ENCODE data around the gene ZFP92. TPM values are rescaled to one million over a fixed set of nuclear protein-coding genes. Genes with fewer than 3 reads are reported as not detected.

ZFP92 gene
- total and polyA plus RNA-seq, 7 experiments from 2014 or later = 0.07 to 1.8 (median 0.24) TPM

GRCh38 chrX:153420851-153421599 is 9.8 kb downstream of the ZFP92 start:
- H3K4me3 ChIP-seq (ENCODE audit: low read length) = no peak overlapping the region
- ATAC-seq (no peak), DNase-seq (no peak)
- intact Hi-C loops (cut with micrococcal nuclease) = no loop called here
- H3K9me3 Mint-ChIP-seq = no peaks in the 10 kb centered on the region
- H3K27me3 Mint-ChIP-seq = no peaks in the 10 kb centered on the region
- CTCF ChIA-PET = no interaction called here
- no peaks in the 10 kb centered on the region for H3K36me3 ChIP-seq (ENCODE audit: control insufficient read depth in 2 of 3, insufficient read depth in 3 of 3, low read length in 3 of 3)
- peaks cover 0 to 6% (median 0%) of the 10 kb centered on the region in 5 donors for H3K36me3 Mint-ChIP-seq
- no peaks in the 10 kb centered on the region for H3K4me1 ChIP-seq (ENCODE audit: control insufficient read depth in 2 of 2, insufficient read depth in 2 of 2, low read length in 2 of 2)
- H3K27ac Mint-ChIP-seq = no peak overlapping the region
- no peak overlapping the region for H3K4me3 Mint-ChIP-seq
- H3K27me3 ChIP-seq (ENCODE audit: control insufficient read depth in 2 of 2, insufficient read depth in 2 of 2, low read length in 2 of 2) = no peaks in the 10 kb centered on the region
- H3K9me3 ChIP-seq (ENCODE audit: control insufficient read depth in 2 of 3, low read length in 3 of 3) = no peaks in the 10 kb centered on the region
- no peaks in the 10 kb centered on the region for H3K4me1 Mint-ChIP-seq
- POLR2A ChIA-PET = no interaction called here
- no peak overlapping the region for H3K27ac ChIP-seq (ENCODE audit: low read depth, low read length)

- Histone ChIP-seq H3K36me3 (ENCODE audit: control insufficient read depth in 2 of 3, insufficient read depth in 3 of 3, low read length in 3 of 3) (no peaks in the 10 kb centered on the region), H3K4me3 (ENCODE audit: low read length) (no peak overlapping the region), H3K27me3 (ENCODE audit: control insufficient read depth in 2 of 2, insufficient read depth in 2 of 2, low read length in 2 of 2) (no peaks in the 10 kb centered on the region), H3K4me1 (ENCODE audit: control insufficient read depth in 2 of 2, insufficient read depth in 2 of 2, low read length in 2 of 2) (no peaks in the 10 kb centered on the region), H3K27ac (ENCODE audit: low read depth, low read length) (no peak overlapping the region), H3K9me3 (ENCODE audit: control insufficient read depth in 2 of 3, low read length in 3 of 3) (no peaks in the 10 kb centered on the region)
- Mint-ChIP-seq H3K4me1 (no peaks in the 10 kb centered on the region), H3K36me3 (peaks cover 0 to 6% (median 0%) of the 10 kb centered on the region in 5 donors), H3K4me3 (no peak overlapping the region), H3K27ac (no peak overlapping the region), H3K9me3 (peaks cover 0 to 3% (median 0%) of the 10 kb centered on the region in 11 donors), H3K27me3 (no peaks in the 10 kb centered on the region)
- ChIA-PET CTCF (no interaction called here), POLR2A (no interaction called here)
- intact Hi-C loops (cut with micrococcal nuclease) = no loop called here
- no peak for DNase-seq
- ATAC-seq = no peak
Observed at GRCh38 chrX:153421856-153422255, 10.6 kb downstream of the ZFP92 start.

- Histone ChIP-seq H3K36me3 (ENCODE audit: control insufficient read depth in 2 of 3, insufficient read depth in 3 of 3, low read length in 3 of 3) (no peaks in the 10 kb centered on the region), H3K27me3 (ENCODE audit: control insufficient read depth in 2 of 2, insufficient read depth in 2 of 2, low read length in 2 of 2) (no peaks in the 10 kb centered on the region), H3K9me3 (ENCODE audit: control insufficient read depth in 2 of 3, low read length in 3 of 3) (no peaks in the 10 kb centered on the region), H3K27ac (ENCODE audit: low read depth, low read length) (no peak overlapping the region), H3K4me1 (ENCODE audit: control insufficient read depth in 2 of 2, insufficient read depth in 2 of 2, low read length in 2 of 2) (no peaks in the 10 kb centered on the region), H3K4me3 (ENCODE audit: low read length) (no peak overlapping the region)
- ChIA-PET POLR2A (no interaction called here), CTCF (no interaction called here)
- H3K36me3 Mint-ChIP-seq = peaks cover 0 to 6% (median 0%) of the 10 kb centered on the region in 5 donors
- H3K4me1 Mint-ChIP-seq = no peaks in the 10 kb centered on the region
- H3K27me3 Mint-ChIP-seq = peaks cover 0 to 2% (median 0%) of the 10 kb centered on the region in 5 donors
- H3K9me3 Mint-ChIP-seq = peaks cover 0 to 9% (median 2%) of the 10 kb centered on the region in 11 donors
- no peak overlapping the region for H3K4me3 Mint-ChIP-seq
- ATAC-seq = no peak
- no peak overlapping the region for H3K27ac Mint-ChIP-seq
- no peak for DNase-seq
- intact Hi-C loops (cut with micrococcal nuclease) = no loop called here
Observed at GRCh38 chrX:153423652-153424051, 12.4 kb downstream of the ZFP92 start.

- intact Hi-C loops (cut with micrococcal nuclease) = no loop called here
- no peak overlapping the region for H3K4me3 ChIP-seq (ENCODE audit: low read length)
- H3K4me1 Mint-ChIP-seq = no peaks in the 10 kb centered on the region
- H3K27me3 ChIP-seq (ENCODE audit: control insufficient read depth in 2 of 2, insufficient read depth in 2 of 2, low read length in 2 of 2) = no peaks in the 10 kb centered on the region
- no peak overlapping the region for H3K4me3 Mint-ChIP-seq
- peaks cover 0 to 9% (median 2%) of the 10 kb centered on the region in 5 donors for H3K27me3 Mint-ChIP-seq
- H3K27ac ChIP-seq (ENCODE audit: low read depth, low read length) = no peak overlapping the region
- peaks cover 0 to 22% (median 3%) of the 10 kb centered on the region in 11 donors for H3K9me3 Mint-ChIP-seq
- ChIA-PET POLR2A (no interaction called here), CTCF (no interaction called here)
- H3K36me3 Mint-ChIP-seq = peaks cover 0 to 5% (median 3%) of the 10 kb centered on the region in 5 donors
- no peak for ATAC-seq
- H3K36me3 ChIP-seq (ENCODE audit: control insufficient read depth in 2 of 3, insufficient read depth in 3 of 3, low read length in 3 of 3) = no peaks in the 10 kb centered on the region
- H3K27ac Mint-ChIP-seq = no peak overlapping the region
- no peaks in the 10 kb centered on the region for H3K4me1 ChIP-seq (ENCODE audit: control insufficient read depth in 2 of 2, insufficient read depth in 2 of 2, low read length in 2 of 2)
- DNase-seq = no peak
- H3K9me3 ChIP-seq (ENCODE audit: control insufficient read depth in 2 of 3, low read length in 3 of 3) = no peaks in the 10 kb centered on the region
Observed at GRCh38 chrX:153426204-153426603, 14.9 kb downstream of the ZFP92 start.

GRCh38 chrX:153430796-153431195 is 19.5 kb downstream of the ZFP92 start:
- no peaks in the 10 kb centered on the region for H3K27me3 ChIP-seq (ENCODE audit: control insufficient read depth in 2 of 2, insufficient read depth in 2 of 2, low read length in 2 of 2)
- POLR2A ChIA-PET = no interaction called here
- no peak overlapping the region for H3K4me3 ChIP-seq (ENCODE audit: low read length)
- Mint-ChIP-seq H3K36me3 (peaks cover 0 to 5% (median 3%) of the 10 kb centered on the region in 5 donors), H3K27ac (no peak overlapping the region), H3K27me3 (peaks cover 0 to 10% (median 2%) of the 10 kb centered on the region in 5 donors), H3K9me3 (peaks cover 0 to 22% (median 3%) of the 10 kb centered on the region in 11 donors), H3K4me1 (no peaks in the 10 kb centered on the region), H3K4me3 (no peak overlapping the region)
- H3K4me1 ChIP-seq (ENCODE audit: control insufficient read depth in 2 of 2, insufficient read depth in 2 of 2, low read length in 2 of 2) = no peaks in the 10 kb centered on the region
- no peaks in the 10 kb centered on the region for H3K9me3 ChIP-seq (ENCODE audit: control insufficient read depth in 2 of 3, low read length in 3 of 3)
- no peaks in the 10 kb centered on the region for H3K36me3 ChIP-seq (ENCODE audit: control insufficient read depth in 2 of 3, insufficient read depth in 3 of 3, low read length in 3 of 3)
- intact Hi-C loops (cut with micrococcal nuclease) = no loop called here
- H3K27ac ChIP-seq (ENCODE audit: low read depth, low read length) = no peak overlapping the region
- ATAC-seq = no peak
- CTCF ChIA-PET = no interaction called here
- DNase-seq = no peak

GRCh38 chrX:153433161-153433680 is 21.9 kb downstream of the ZFP92 start:
- Mint-ChIP-seq H3K4me1 (no peaks in the 10 kb centered on the region), H3K27ac (no peak overlapping the region), H3K4me3 (no peak overlapping the region), H3K27me3 (peaks cover 0 to 10% (median 0%) of the 10 kb centered on the region in 5 donors), H3K9me3 (peaks cover 0 to 12% (median 2%) of the 10 kb centered on the region in 11 donors), H3K36me3 (peaks cover 0 to 5% (median 0%) of the 10 kb centered on the region in 5 donors)
- Histone ChIP-seq H3K4me1 (ENCODE audit: control insufficient read depth in 2 of 2, insufficient read depth in 2 of 2, low read length in 2 of 2) (no peaks in the 10 kb centered on the region), H3K36me3 (ENCODE audit: control insufficient read depth in 2 of 3, insufficient read depth in 3 of 3, low read length in 3 of 3) (no peaks in the 10 kb centered on the region), H3K27ac (ENCODE audit: low read depth, low read length) (no peak overlapping the region), H3K9me3 (ENCODE audit: control insufficient read depth in 2 of 3, low read length in 3 of 3) (no peaks in the 10 kb centered on the region), H3K4me3 (ENCODE audit: low read length) (no peak overlapping the region), H3K27me3 (ENCODE audit: control insufficient read depth in 2 of 2, insufficient read depth in 2 of 2, low read length in 2 of 2) (no peaks in the 10 kb centered on the region)
- ChIA-PET POLR2A (no interaction called here), CTCF (no interaction called here)
- intact Hi-C loops (cut with micrococcal nuclease) = no loop called here
- ATAC-seq (no peak), DNase-seq (no peak)

- H3K27ac Mint-ChIP-seq = no peak overlapping the region
- H3K4me3 ChIP-seq (ENCODE audit: low read length) = no peak overlapping the region
- H3K36me3 ChIP-seq (ENCODE audit: control insufficient read depth in 2 of 3, insufficient read depth in 3 of 3, low read length in 3 of 3) = no peaks in the 10 kb centered on the region
- no peaks in the 10 kb centered on the region for H3K27me3 ChIP-seq (ENCODE audit: control insufficient read depth in 2 of 2, insufficient read depth in 2 of 2, low read length in 2 of 2)
- ATAC-seq (no peak), DNase-seq (no peak)
- peaks cover 0 to 5% (median 0%) of the 10 kb centered on the region in 5 donors for H3K36me3 Mint-ChIP-seq
- intact Hi-C loops (cut with micrococcal nuclease) = no loop called here
- H3K27ac ChIP-seq (ENCODE audit: low read depth, low read length) = no peak overlapping the region
- no peaks in the 10 kb centered on the region for H3K4me1 Mint-ChIP-seq
- H3K9me3 ChIP-seq (ENCODE audit: control insufficient read depth in 2 of 3, low read length in 3 of 3) = no peaks in the 10 kb centered on the region
- no peak overlapping the region for H3K4me3 Mint-ChIP-seq
- ChIA-PET CTCF (no interaction called here), POLR2A (no interaction called here)
- H3K27me3 Mint-ChIP-seq = peaks cover 0 to 10% (median 2%) of the 10 kb centered on the region in 5 donors
- H3K4me1 ChIP-seq (ENCODE audit: control insufficient read depth in 2 of 2, insufficient read depth in 2 of 2, low read length in 2 of 2) = no peaks in the 10 kb centered on the region
- H3K9me3 Mint-ChIP-seq = peaks cover 0 to 12% (median 2%) of the 10 kb centered on the region in 11 donors
Observed at GRCh38 chrX:153433781-153434285, 22.6 kb downstream of the ZFP92 start.

Data from naive thymus-derived CD4-positive, alpha-beta T cell (primary cell).